IMR-90 (cell line): Measurements from ENCODE around the gene NR1I3. TPM values are rescaled to one million over a fixed set of nuclear protein-coding genes. Genes with fewer than 3 reads are reported as not detected.

Experiments
- ATAC-seq: fragments of 200-7000 bp; cut with Tn5 transposase; 2 replicates; pipeline ENCODE4 v1.9.1; 2020; ENCODE audit warnings: low read depth, mild to moderate bottlenecking, moderate library complexity
- BruUV-seq: library from RNA; stranded (reverse); fragments of 400-500 nt; replicated peaks from 2 replicates; lab custom pipeline; 2021; lab: Mats Ljungman, UMichigan
- CTCF ChIA-PET: fragments of 300-600 bp; formaldehyde crosslinking; extraction: SDS; loops from one replicate; lab custom pipeline; 2021; ENCODE audit warnings: antibody characterized with exemption; lab: Yijun Ruan, JAX
- POLR2A ChIA-PET: fragments of 300-600 bp; sonication (Branson Sonifier 250); formaldehyde crosslinking; loops from one replicate; lab custom pipeline; 2022; ENCODE audit warnings: antibody characterized with exemption; ENCODE audit not compliant: unreplicated experiment; lab: Charles Lee
- DNase-seq: peaks from one replicate; pipeline ENCODE4 v3.0.0; 2013
- H2AFZ ChIP-seq: replicated peaks from 2 replicates; pipeline ENCODE3; 2013; ENCODE audit warnings: low read length, mild to moderate bottlenecking; ENCODE audit not compliant: poor library complexity
- H2AK5ac ChIP-seq: 2 replicates; pipeline ENCODE4 v1.6.1; 2013; ENCODE audit warnings: low read depth, low read length, inconsistent platforms
- H2AK9ac ChIP-seq: replicated peaks from 2 replicates; pipeline ENCODE3; 2013; ENCODE audit warnings: mild to moderate bottlenecking, low read depth, low read length, moderate library complexity; ENCODE audit not compliant: poor library complexity
- H2BK120ac ChIP-seq: 2 replicates; pipeline ENCODE4 v1.6.1; 2013; ENCODE audit warnings: low read depth, low read length, inconsistent platforms
- H2BK15ac ChIP-seq: 3 replicates; pipeline ENCODE4 v1.6.1; 2013; ENCODE audit warnings: low read depth, low read length, inconsistent platforms
- H2BK20ac ChIP-seq: 2 replicates; pipeline ENCODE4 v1.6.1; 2013; ENCODE audit warnings: low read depth, mild to moderate bottlenecking, inconsistent platforms, low read length, moderate library complexity
- H2BK5ac ChIP-seq: 2 replicates; pipeline ENCODE4 v1.6.1; 2013; ENCODE audit warnings: mild to moderate bottlenecking, low read depth, low read length, inconsistent platforms; ENCODE audit not compliant: poor library complexity, severe bottlenecking
- H3K14ac ChIP-seq: replicated peaks from 2 replicates; pipeline ENCODE4 v1.6.1; 2013; ENCODE audit warnings: low read depth, low read length, inconsistent platforms
- H3K18ac ChIP-seq: 2 replicates; pipeline ENCODE4 v1.6.1; 2013; ENCODE audit warnings: low read depth, low read length, control low read depth
- H3K23ac ChIP-seq: 2 replicates; pipeline ENCODE4 v1.6.1; 2013; ENCODE audit warnings: low read depth, low read length, inconsistent platforms
- H3K27ac ChIP-seq: 2 replicates; pipeline ENCODE4 v1.5.1; 2013; ENCODE audit warnings: mild to moderate bottlenecking, control low read depth, low read length; ENCODE audit not compliant: insufficient read depth
- H3K27me3 ChIP-seq: 2 replicates; pipeline ENCODE4 v1.6.1; 2013; ENCODE audit warnings: low read length; ENCODE audit not compliant: control insufficient read depth, insufficient read depth
- H3K36me3 ChIP-seq: 2 replicates; pipeline ENCODE4 v1.6.1; 2013; ENCODE audit warnings: low read length, mixed read lengths; ENCODE audit not compliant: control insufficient read depth, insufficient read depth
- H3K4ac ChIP-seq: 2 replicates; pipeline ENCODE4 v1.6.1; 2013; ENCODE audit warnings: low read depth, low read length, inconsistent platforms
- H3K4me1 ChIP-seq: 2 replicates; pipeline ENCODE4 v1.6.1; 2013; ENCODE audit warnings: low read length, mixed read lengths; ENCODE audit not compliant: control insufficient read depth, insufficient read depth
- H3K4me2 ChIP-seq: 2 replicates; pipeline ENCODE4 v1.6.1; 2013; ENCODE audit warnings: low read depth, mild to moderate bottlenecking, control low read depth, low read length, moderate library complexity
- H3K4me3 ChIP-seq: 2 replicates; pipeline ENCODE4 v1.5.1; 2013; ENCODE audit warnings: low read depth, mild to moderate bottlenecking, control low read depth, low read length, moderate library complexity; ENCODE audit not compliant: insufficient read depth
- H3K56ac ChIP-seq: 2 replicates; pipeline ENCODE4 v1.6.1; 2013; ENCODE audit warnings: low read length, inconsistent platforms; ENCODE audit not compliant: insufficient read depth; ENCODE audit errors: extremely low read depth
- H3K79me1 ChIP-seq, 2 experiments: 2 replicates each; pipeline ENCODE4 v1.6.1; 2013; ENCODE audit warnings: low read length in 2 of 2, inconsistent platforms in 1 of 2, low read depth in 1 of 2
- H3K9ac ChIP-seq: 2 replicates; pipeline ENCODE4 v1.6.1; 2013; ENCODE audit warnings: low read depth, low read length, control low read depth
- H3K9me1 ChIP-seq: 2 replicates; pipeline ENCODE4 v1.6.1; 2013; ENCODE audit warnings: low read length, inconsistent platforms; ENCODE audit not compliant: insufficient read depth
- H3K9me3 ChIP-seq: 2 replicates; pipeline ENCODE4 v1.6.1; 2013; ENCODE audit warnings: low read length; ENCODE audit not compliant: control insufficient read depth, insufficient read depth
- H4K20me1 ChIP-seq: 2 replicates; pipeline ENCODE4 v1.6.1; 2013; ENCODE audit warnings: low read length, inconsistent platforms; ENCODE audit not compliant: insufficient read depth
- H4K5ac ChIP-seq: 2 replicates; pipeline ENCODE4 v1.6.1; 2013; ENCODE audit warnings: mild to moderate bottlenecking, low read depth, low read length, control low read depth
- H4K8ac ChIP-seq, 2 experiments: 2 replicates each; pipeline ENCODE4 v1.6.1; 2013; ENCODE audit warnings: low read depth in 2 of 2, low read length in 2 of 2, control low read depth in 1 of 2, inconsistent platforms in 1 of 2
- H4K91ac ChIP-seq: 2 replicates; pipeline ENCODE4 v1.6.1; 2013; ENCODE audit warnings: low read depth, low read length, inconsistent platforms; ENCODE audit not compliant: insufficient read depth
- RFX5 ChIP-seq: IDR thresholded peaks from 2 replicates; pipeline ENCODE4 v1.8.0; 2012; ENCODE audit warnings: low read depth, mild to moderate bottlenecking, low read length, moderate library complexity
- WGBS, 2 experiments: methylation state at CpG; one replicate each; pipeline versions ENCODE4 v1.1.5 to v1.1.7; 2013; ENCODE audit warnings: missing lambda C conversion rate in 2 of 2; ENCODE audit not compliant: insufficient read length in 1 of 2; ENCODE audit errors: extremely low coverage in 2 of 2; 5-methylcytosine and 5-hydroxymethylcytosine counted together
- dilution Hi-C: fragments of 300-500 bp; cut with HindIII; formaldehyde crosslinking; loops from one replicate; pipeline ENCODE4 v1.14.3; 2018; ENCODE audit warnings: low sequenced_read_pairs; ENCODE audit not compliant: unreplicated experiment
- in situ Hi-C: fragments of 300-500 bp; cut with MboI; formaldehyde crosslinking; loops from 3 replicates; pipeline ENCODE4 v1.14.3; 2019; ENCODE audit warnings: low sequenced_read_pairs, inconsistent platforms, mixed read lengths
- intact Hi-C: fragments of 100-400 bp; cut with micrococcal nuclease; formaldehyde crosslinking; loops from 2 replicates; pipeline ENCODE4 v1.10.0; 2022
- polyA plus RNA-seq, 3 experiments: library from polyadenylated mRNA; depleted of rRNA; stranded (reverse); fragments of >200 nt; gene quantifications; 2 replicates each; pipeline ENCODE4 v1.2.3, GENCODE V29; 2012; ENCODE audit warnings: low replicate concordance in 1 of 3
- total RNA-seq: library from RNA; depleted of rRNA; stranded (reverse); fragments of >200 nt; gene quantifications from 2 replicates; pipeline ENCODE4 v1.2.3, GENCODE V29; 2012
- TF ChIP-seq, protein P1 (sequence below): fragments of 150-350 bp; IDR thresholded peaks from 2 replicates; pipeline ENCODE4 v1.6.1; 2016; ENCODE audit warnings: low read depth, mild to moderate bottlenecking, low read length, moderate library complexity, borderline replicate concordance

Gene NR1I3
- total and polyA plus RNA-seq, 2 of the 4 experiments (the other 2 are of a cell fraction) = not detected

DNA sequence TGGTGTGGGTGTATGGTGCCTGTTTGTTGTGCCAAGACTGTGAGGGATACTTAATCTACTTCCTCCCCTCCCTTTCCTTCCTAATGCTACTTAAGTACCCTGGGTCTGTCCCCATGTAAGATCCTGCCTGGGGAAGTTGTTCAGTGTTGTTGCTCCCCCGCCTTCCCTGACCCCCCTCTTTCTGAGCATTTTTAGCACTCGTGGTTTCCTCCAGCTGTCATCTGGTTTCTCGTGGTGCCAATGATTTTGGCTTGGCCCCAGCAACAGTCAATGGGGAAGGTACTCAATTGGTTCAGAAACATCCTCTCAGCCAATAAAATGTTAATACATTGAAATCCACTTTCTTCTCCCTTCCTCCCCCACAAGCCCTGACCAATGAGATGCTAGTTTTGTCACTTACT, 52.7 kb downstream of the NR1I3 start:
- dilution Hi-C loops (no loop called here), in situ Hi-C loops (no loop called here), intact Hi-C loops (no loop called here)
- 0 out of 2 replicates have a peak overlapping the region, but pooled peaks have one; percentile 44 for H3K18ac ChIP-seq
- no peak overlapping the region for H2BK20ac ChIP-seq
- H3K9ac ChIP-seq = no peak overlapping the region
- 0 out of 2 replicates have a peak, but pooled peaks cover 6% of the 10 kb centered on the region for H3K9me1 ChIP-seq
- H3K27me3 ChIP-seq = no peaks in the 10 kb centered on the region
- peak overlapping the region; percentile 18; the same call in 1 of the 2 replicates for H4K5ac ChIP-seq
- no peak overlapping the region for H3K4me3 ChIP-seq
- peak overlapping the region; percentile 36 for H2BK5ac ChIP-seq
- no peak overlapping the region for H4K91ac ChIP-seq
- no CpG with 5 or more reads among the region's 3 CpGs for WGBS, 2 experiments
- peak overlapping the region; percentile 70 for H3K4me2 ChIP-seq
- H3K23ac ChIP-seq = peak overlapping the region; percentile 10; the same call in 1 of the 2 replicates
- H2AK9ac ChIP-seq = no peak overlapping the region
- ATAC-seq (peak; percentile 74), DNase-seq (peak; percentile 67)
- H3K4me1 ChIP-seq = peaks cover 3% of the 10 kb centered on the region
- no peak overlapping the region for H3K27ac ChIP-seq
- H2BK120ac ChIP-seq = no peak overlapping the region
- peak; percentile 35; the same call in 1 of the 2 replicates for TF ChIP-seq RFX5
- TF ChIP-seq, protein P1, sequence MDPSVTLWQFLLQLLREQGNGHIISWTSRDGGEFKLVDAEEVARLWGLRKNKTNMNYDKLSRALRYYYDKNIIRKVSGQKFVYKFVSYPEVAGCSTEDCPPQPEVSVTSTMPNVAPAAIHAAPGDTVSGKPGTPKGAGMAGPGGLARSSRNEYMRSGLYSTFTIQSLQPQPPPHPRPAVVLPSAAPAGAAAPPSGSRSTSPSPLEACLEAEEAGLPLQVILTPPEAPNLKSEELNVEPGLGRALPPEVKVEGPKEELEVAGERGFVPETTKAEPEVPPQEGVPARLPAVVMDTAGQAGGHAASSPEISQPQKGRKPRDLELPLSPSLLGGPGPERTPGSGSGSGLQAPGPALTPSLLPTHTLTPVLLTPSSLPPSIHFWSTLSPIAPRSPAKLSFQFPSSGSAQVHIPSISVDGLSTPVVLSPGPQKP = no peak
- no peaks in the 10 kb centered on the region for H3K9me3 ChIP-seq
- no TSS peak for BruUV-seq
- H4K8ac ChIP-seq = peak overlapping the region in 1 of 2 experiments; percentile 35; a peak in 1 of 4 replicates
- peak overlapping the region; percentile 61; the same call in 1 of the 2 replicates for H3K14ac ChIP-seq
- H2AFZ ChIP-seq = peak overlapping the region; percentile 73
- H3K4ac ChIP-seq = peak overlapping the region; percentile 18
- H3K79me1 ChIP-seq = no peaks in the 10 kb centered on the region
- no peak overlapping the region for H3K56ac ChIP-seq
- no peaks in the 10 kb centered on the region for H4K20me1 ChIP-seq
- CTCF ChIA-PET = no interaction called here
- H3K36me3 ChIP-seq = no peaks in the 10 kb centered on the region
- peak overlapping the region; percentile 70; the same call in 1 of the 2 replicates for H2AK5ac ChIP-seq
- POLR2A ChIA-PET = no interaction called here
- no peak overlapping the region for H2BK15ac ChIP-seq
